GM12874 (cell line): Measurements from ENCODE around the gene CCDC50.

Experiments used
- CTCF ChIP-seq: IDR thresholded peaks from 2 replicates; pipeline ENCODE4 v1.5.1; 2011; ENCODE audit warnings: low read depth, mild to moderate bottlenecking, control low read depth, low read length, moderate library complexity; ENCODE audit not compliant: insufficient read depth

Gene CCDC50

DNA sequence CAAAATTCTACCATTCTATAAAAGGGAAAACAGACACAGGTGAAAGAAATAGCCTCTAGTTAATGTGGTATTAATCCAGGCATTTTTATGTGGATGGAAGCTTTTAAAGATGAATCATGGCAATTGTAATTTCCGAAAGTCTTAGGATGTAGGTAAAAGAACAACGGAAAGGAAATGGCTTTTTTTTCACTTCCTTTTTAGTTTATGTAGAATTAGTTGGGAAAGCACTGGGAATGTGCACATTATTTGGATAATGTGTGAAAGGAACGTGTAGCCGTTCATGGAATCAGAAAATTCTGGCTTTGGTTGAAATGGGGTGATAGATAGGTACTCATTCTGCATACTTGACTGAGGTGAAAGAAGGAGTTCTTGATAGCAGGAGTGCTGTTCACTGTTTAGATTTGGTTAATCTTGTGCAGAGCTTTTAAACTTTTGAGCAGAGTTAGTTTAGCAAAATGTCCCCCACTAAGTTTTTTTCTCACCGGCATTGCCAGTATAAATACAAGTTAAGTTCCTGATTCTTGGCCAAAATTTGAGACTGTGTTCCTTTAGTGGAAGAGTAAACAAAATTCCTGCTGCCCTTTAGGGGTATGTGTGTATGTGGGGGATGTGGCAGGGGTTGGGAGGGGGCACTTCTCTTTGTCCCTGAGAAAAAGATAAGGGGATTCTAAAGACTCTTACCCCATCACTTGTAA, 21.3 kb downstream of the CCDC50 start:
- TF ChIP-seq CTCF: no peak

GRCh38 chr3:191352014-191352413, 22.8 kb downstream of the CCDC50 start:
- no peak for TF ChIP-seq CTCF

- no peak for TF ChIP-seq CTCF
Observed at GRCh38 chr3:191353022-191353777, 24.0 kb downstream of the CCDC50 start.

DNA sequence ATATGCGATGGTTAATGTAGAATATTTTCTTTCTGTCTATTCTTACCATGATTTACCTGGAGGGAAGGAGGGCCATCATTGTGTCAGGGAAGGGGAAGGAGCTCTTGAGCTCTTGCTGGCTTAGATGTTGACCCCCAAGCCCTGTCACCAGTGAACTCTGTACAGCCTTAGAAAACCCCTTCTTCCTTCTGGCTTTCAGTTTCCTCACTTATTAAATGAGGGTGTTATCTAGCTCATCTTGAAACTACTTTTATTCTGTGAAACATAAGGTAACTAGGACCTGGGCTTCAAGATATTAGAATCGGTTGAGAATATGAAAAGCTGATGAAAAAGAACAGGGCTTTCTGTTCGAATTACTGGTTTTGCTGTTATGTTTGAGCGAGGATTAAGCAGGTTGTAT, 26.2 kb downstream of the CCDC50 start:
- TF ChIP-seq CTCF: no peak

DNA sequence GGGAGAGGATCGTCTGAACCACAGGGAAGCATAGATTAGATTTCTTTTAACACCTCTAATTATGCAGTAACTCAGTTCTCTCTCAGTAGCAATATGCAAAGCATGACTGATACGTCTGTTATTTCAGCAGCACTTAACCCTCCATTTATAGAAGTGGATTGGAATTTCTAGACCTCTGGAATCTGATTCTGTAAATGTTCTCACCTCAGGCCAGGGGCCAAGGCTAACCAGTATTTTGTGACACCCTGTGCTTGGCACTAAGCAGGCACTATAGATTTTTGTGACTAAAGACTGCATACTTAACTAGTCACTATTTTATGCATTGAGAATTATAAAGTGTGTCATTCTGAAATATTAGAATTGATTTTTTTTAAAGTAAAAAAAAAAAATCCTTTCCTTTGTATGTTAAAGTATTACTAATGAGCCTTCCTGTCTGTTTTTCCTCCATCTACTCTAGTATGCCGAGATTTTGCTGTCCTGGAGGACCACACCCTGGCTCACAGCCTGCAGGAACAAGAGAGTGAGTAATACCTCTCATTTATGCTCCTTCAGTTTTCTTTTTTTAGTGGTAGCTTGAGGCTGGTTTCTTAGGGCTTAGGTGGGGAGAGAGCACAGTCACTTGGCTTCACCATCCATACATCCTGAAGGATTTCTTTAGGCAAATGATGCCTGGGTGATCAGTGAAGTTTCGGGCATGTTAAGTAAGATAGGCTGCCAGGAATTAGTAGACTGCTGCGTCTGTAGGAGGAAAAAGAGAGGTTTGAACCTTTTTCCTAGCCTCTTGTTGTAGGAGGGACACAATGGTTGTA, 27.6 kb downstream of the CCDC50 start:
- TF ChIP-seq CTCF: no peak

GRCh38 chr3:191357909-191358308, 28.7 kb downstream of the CCDC50 start:
- TF ChIP-seq CTCF: no peak

DNA sequence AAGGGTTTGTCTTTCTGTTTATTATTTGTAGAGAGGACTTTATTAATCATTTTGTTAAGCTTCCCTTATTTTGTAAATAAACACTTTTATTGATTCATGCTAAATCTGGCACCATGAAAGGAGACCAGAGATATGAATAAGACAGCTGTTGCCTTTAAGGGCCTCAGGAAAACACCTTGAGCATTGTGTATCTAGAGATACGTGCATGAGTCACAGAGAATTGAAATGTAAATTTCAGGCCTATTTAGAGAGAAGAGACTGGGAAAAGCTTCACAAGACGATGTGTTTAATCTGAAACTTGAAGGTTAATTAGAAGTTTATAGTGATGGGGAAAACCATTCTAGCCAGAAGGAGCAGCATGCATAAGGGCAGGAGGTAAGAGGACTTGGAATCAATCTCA, 29.7 kb downstream of the CCDC50 start:
- no peak for TF ChIP-seq CTCF
